GM23248 (cell line): ENCODE results near the gene TTLL5.

Experiments
- EZH2 ChIP-seq: fragments of 200-600 bp; sonication (generic); IDR thresholded peaks from 2 replicates; pipeline ENCODE4 v1.6.1; 2018; ENCODE audit warnings: antibody characterized with exemption, mild to moderate bottlenecking; ENCODE audit not compliant: insufficient read depth, poor library complexity, severe bottlenecking
- EZH2phosphoT487 ChIP-seq: fragments of 200-600 bp; sonication (generic); IDR thresholded peaks from 2 replicates; pipeline ENCODE4 v1.6.1; 2018; ENCODE audit warnings: antibody characterized with exemption, moderate library complexity, mild to moderate bottlenecking, low read depth; ENCODE audit not compliant: insufficient read depth

GRCh38 chr14:75896341-75896740, 235.3 kb downstream of the TTLL5 start:
- TF ChIP-seq EZH2: no peak
- no peak for TF ChIP-seq EZH2phosphoT487
